T-helper 1 cell treated with Interleukin-12 subunit alpha and Interleukin-12 subunit beta and Interleukin-4 antibody, amounts not matched to agents 30 ng/mL and 1 ng/mL, for 36 hours (primary cell): ENCODE results near the gene PLPPR2. TPM values are rescaled to one million over a fixed set of nuclear protein-coding genes. Genes with fewer than 3 reads are reported as not detected.

Experiments used
- intact Hi-C: fragments of 100-400 bp; cut with micrococcal nuclease; formaldehyde crosslinking; loops from one replicate; pipeline ENCODE4 v1.15.1; 2024
- total RNA-seq: library from RNA; stranded (reverse); gene quantifications from 2 replicates; pipeline ENCODE4 v1.2.3, GENCODE V29; 2022

PLPPR2 gene
- total RNA-seq, 1 donor from 2014 or later: 2.6 TPM

- intact Hi-C loops: loop anchor here (10.0 kb wide), 1 partner anchor 946 kb away; the partner anchor contains the start of gene PDE4A
These were observed 15.5 kb downstream of the PLPPR2 start for GRCh38 chr19:11370744-11371143.

GRCh38 chr19:11373166-11373884, 18.1 kb downstream of the PLPPR2 start:
- intact Hi-C loops: loop anchor here (10.0 kb wide), 1 partner anchor 949 kb away; the partner anchor contains the start of gene PDE4A

- intact Hi-C loops: loop anchor here (1.0 to 10.0 kb wide), 8 partner anchors 8 to 949 kb away; partner anchors contain the start of genes CCDC159, ELOF1, LDLR and PDE4A
These were observed 18.7 kb downstream of the PLPPR2 start for GRCh38 chr19:11373885-11374432.

GRCh38 chr19:11374433-11375142, 19.4 kb downstream of the PLPPR2 start, which contains the start of gene SWSAP1:
SWSAP1 (plus strand) TSS chr19:11374666; CDS start chr19:11374681, 15 bp downstream.
- intact Hi-C loops: loop anchor here (1.0 to 10.0 kb wide), 15 partner anchors 8 to 1564 kb away; partner anchors contain the start of genes CALR, CCDC159, ECSIT and ELOF1

GRCh38 chr19:11375143-11375948, 20.1 kb downstream of the PLPPR2 start:
- intact Hi-C loops: loop anchor here (1.0 to 10.0 kb wide), 10 partner anchors 20 to 1563 kb away; partner anchors contain the start of genes CALR, ECSIT, ODAD3 and PDE4A

GRCh38 chr19:11377237-11377636, 22.0 kb downstream of the PLPPR2 start:
- intact Hi-C loops: loop anchor here (10.0 kb wide), 1 partner anchor 952 kb away; the partner anchor contains the start of gene PDE4A

GRCh38 chr19:11377756-11378155, 22.5 kb downstream of the PLPPR2 start:
- intact Hi-C loops: loop anchor here (10.0 kb wide), 1 partner anchor 953 kb away; the partner anchor contains the start of gene PDE4A

- intact Hi-C loops: loop anchor here (10.0 kb wide), 1 partner anchor 954 kb away; the partner anchor contains the start of gene PDE4A
These were observed 23.3 kb downstream of the PLPPR2 start for GRCh38 chr19:11378319-11379189.

GRCh38 chr19:11379269-11379845, 24.1 kb downstream of the PLPPR2 start:
- intact Hi-C loops: loop anchor here (10.0 kb wide), 1 partner anchor 955 kb away; the partner anchor contains the start of gene PDE4A

- intact Hi-C loops: loop anchor here (2.0 to 10.0 kb wide), 3 partner anchors 99 to 955 kb away; partner anchors contain the start of gene PDE4A
These were observed 24.7 kb downstream of the PLPPR2 start for GRCh38 chr19:11379857-11380350.

- intact Hi-C loops: loop anchor here (1.0 to 5.0 kb wide), 10 partner anchors 26 to 201 kb away; partner anchors contain the start of genes CCDC159, ODAD3, PLPPR2 and PRKCSH
These were observed 25.7 kb downstream of the PLPPR2 start for GRCh38 chr19:11380653-11381537.

- intact Hi-C loops: loop anchor here (1.0 to 5.0 kb wide), 2 partner anchors 9 to 199 kb away; partner anchors contain the start of gene SWSAP1
These were observed 27.9 kb downstream of the PLPPR2 start for GRCh38 chr19:11382898-11383705.

GRCh38 chr19:11383706-11384048, 28.4 kb downstream of the PLPPR2 start:
- intact Hi-C loops: loop anchor here (5.0 kb wide), 1 partner anchor 199 kb away; no protein-coding TSS in a partner anchor

- intact Hi-C loops: loop anchor here (5.0 kb wide), 1 partner anchor 198 kb away; no protein-coding TSS in a partner anchor
These were observed 29.5 kb downstream of the PLPPR2 start for GRCh38 chr19:11384778-11385129.

GRCh38 chr19:11387162-11388034, 32.2 kb downstream of the PLPPR2 start:
- intact Hi-C loops: no loop called here

GRCh38 chr19:11390359-11390758, 35.1 kb downstream of the PLPPR2 start:
- intact Hi-C loops: no loop called here
